ENCODE data around the gene TIMP2. TPM values are rescaled to one million over a fixed set of nuclear protein-coding genes. Genes with fewer than 3 reads are reported as not detected.

TIMP2 gene
- polyA plus RNA-seq, 1 donor from 2014 or later, result 25.6 TPM

DNA sequence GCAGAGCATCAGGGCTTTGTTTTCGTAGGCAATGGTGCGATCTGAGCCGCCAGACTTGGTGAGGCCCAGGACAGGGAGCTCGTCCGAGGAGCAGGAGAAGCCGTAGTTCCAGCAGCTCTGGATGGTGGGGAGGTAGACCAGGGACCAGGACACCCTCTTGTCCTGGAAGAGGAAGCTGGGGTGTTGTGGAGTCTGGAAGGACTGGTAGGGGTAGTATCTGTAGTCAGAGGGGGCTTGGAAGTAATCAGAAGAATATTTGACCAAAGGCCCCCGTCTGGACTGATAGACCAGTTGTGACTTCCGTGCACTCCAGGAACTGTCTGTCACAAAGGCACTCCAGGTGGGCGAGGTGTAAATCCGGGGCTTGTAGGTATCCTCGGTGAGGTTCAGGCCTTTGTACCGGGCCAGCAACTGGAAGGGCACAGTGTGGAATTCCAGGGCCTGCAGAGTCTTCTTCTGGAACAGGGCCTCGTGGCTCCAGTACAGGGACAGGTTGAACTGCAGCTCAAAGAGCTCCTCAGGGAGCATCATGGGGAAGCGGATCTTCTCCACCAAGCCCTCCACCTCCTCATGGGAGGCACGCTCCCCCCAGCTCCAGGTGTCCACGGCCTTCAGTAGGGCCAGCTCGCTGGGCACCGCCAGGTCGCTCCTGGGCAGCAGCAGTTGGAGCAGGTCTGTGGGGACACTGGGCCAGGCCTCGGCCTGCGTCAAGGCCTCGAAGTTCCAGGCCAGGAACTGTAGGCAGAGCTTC lies 46.7 kb upstream of the TIMP2 start:
- no peaks in the 10 kb centered on the region for H3K36me3 ChIP-seq (ENCODE audit: insufficient read depth, low read length)
- H3K79me2 ChIP-seq (replicated peaks; ENCODE audit: insufficient read depth, low read length), result no peaks in the 10 kb centered on the region
- no peaks in the 10 kb centered on the region for H3K9me2 ChIP-seq (ENCODE audit: insufficient read depth, low read length)
- no peaks in the 10 kb centered on the region for H3K9me3 ChIP-seq (ENCODE audit: low read length)
- H3K9ac ChIP-seq (ENCODE audit: low read length), result no peak overlapping the region
- no peak overlapping the region for H3K27ac ChIP-seq (ENCODE audit: low read length)
- no peaks in the 10 kb centered on the region for H3K27me3 ChIP-seq (ENCODE audit: insufficient read depth, low read depth, low read length)
- no peak overlapping the region for H3K4me2 ChIP-seq (ENCODE audit: low read length)
- H3F3A ChIP-seq (ENCODE audit: insufficient read depth, low read length, poor library complexity, severe bottlenecking), result no peaks in the 10 kb centered on the region
- H3K4me3 ChIP-seq (ENCODE audit: low read length), result no peak overlapping the region
- no peaks in the 10 kb centered on the region for H4K20me1 ChIP-seq (ENCODE audit: insufficient read depth)
- TF ChIP-seq TAF1 (IDR thresholded peaks at IDR 0.05; ENCODE audit: low read depth) (no peak), POLR2AphosphoS5 (IDR thresholded peaks at IDR 0.05) (no peak), EZH2 (IDR thresholded peaks at IDR 0.05; ENCODE audit: borderline replicate concordance, insufficient read depth, low read length, poor library complexity, severe bottlenecking) (no peak), EP300 (conservative IDR thresholded peaks at IDR 0.05; ENCODE audit: poor library complexity, severe bottlenecking) (no peak), SMC3 (conservative IDR thresholded peaks at IDR 0.05; ENCODE audit: poor library complexity) (no peak), REST (IDR thresholded peaks at IDR 0.05; ENCODE audit: borderline replicate concordance) (no peak), RAD21 (conservative IDR thresholded peaks at IDR 0.05) (no peak), MXI1 (conservative IDR thresholded peaks at IDR 0.05; ENCODE audit: poor library complexity, severe bottlenecking) (no peak)
- TF ChIP-seq, protein P1, sequence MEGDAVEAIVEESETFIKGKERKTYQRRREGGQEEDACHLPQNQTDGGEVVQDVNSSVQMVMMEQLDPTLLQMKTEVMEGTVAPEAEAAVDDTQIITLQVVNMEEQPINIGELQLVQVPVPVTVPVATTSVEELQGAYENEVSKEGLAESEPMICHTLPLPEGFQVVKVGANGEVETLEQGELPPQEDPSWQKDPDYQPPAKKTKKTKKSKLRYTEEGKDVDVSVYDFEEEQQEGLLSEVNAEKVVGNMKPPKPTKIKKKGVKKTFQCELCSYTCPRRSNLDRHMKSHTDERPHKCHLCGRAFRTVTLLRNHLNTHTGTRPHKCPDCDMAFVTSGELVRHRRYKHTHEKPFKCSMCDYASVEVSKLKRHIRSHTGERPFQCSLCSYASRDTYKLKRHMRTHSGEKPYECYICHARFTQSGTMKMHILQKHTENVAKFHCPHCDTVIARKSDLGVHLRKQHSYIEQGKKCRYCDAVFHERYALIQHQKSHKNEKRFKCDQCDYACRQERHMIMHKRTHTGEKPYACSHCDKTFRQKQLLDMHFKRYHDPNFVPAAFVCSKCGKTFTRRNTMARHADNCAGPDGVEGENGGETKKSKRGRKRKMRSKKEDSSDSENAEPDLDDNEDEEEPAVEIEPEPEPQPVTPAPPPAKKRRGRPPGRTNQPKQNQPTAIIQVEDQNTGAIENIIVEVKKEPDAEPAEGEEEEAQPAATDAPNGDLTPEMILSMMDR (IDR thresholded peaks at IDR 0.05; ENCODE audit: poor library complexity, severe bottlenecking), result no peak
- H2AFZ ChIP-seq (ENCODE audit: low read depth, low read length), result peak overlapping the region; percentile 33

DNA sequence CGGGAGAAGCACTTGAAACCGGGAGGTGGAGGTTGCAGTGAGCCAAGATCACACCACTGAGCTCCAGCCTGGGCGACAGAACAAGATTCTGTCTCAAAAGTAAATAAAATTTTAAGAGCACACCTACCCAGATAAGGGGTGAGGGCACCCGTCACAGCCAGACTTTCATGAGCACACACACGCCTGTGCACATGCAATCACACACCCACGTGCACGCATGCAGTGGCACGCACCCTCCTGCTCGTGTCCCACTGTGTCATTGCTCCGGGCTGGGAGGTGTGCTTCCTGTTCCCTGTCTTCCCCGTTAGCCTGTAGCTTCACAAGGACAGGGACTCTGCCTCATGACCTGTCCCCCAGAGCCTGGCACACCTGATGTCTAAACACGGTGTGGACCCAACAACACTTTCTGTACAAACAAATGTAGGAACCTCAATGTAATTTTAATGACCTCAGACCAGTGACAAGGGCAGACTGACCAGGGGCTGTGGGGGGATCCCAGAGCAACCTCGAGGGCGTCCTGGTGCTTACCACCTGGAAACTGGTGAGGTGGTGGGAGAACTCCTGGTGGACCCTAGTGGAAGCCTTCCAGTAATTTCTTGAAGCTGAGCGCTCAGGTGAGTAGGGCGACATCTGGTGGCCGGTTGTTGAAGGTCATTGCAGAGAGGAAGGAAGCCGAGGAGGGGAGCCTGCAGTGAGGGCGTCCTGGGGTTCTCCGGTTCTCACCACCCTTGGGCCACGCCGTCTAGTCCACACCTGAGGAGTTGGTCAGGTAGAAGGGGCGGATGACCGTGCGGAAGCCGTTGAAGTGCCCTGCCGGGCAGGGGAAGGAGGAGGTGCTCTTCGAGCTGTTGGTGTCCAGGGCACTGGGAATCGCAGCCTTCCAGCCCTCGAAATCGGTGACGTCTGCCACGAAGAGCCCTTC lies 45.9 kb upstream of the TIMP2 start:
- Histone ChIP-seq H3F3A (ENCODE audit: insufficient read depth, low read length, poor library complexity, severe bottlenecking) (no peaks in the 10 kb centered on the region), H3K9me3 (ENCODE audit: low read length) (no peaks in the 10 kb centered on the region), H3K9ac (ENCODE audit: low read length) (no peak overlapping the region), H3K9me2 (ENCODE audit: insufficient read depth, low read length) (no peaks in the 10 kb centered on the region), H4K20me1 (ENCODE audit: insufficient read depth) (no peaks in the 10 kb centered on the region), H3K27me3 (ENCODE audit: insufficient read depth, low read depth, low read length) (no peaks in the 10 kb centered on the region), H3K27ac (ENCODE audit: low read length) (no peak overlapping the region), H3K4me2 (ENCODE audit: low read length) (no peak overlapping the region), H3K79me2 (replicated peaks; ENCODE audit: insufficient read depth, low read length) (no peaks in the 10 kb centered on the region), H3K36me3 (ENCODE audit: insufficient read depth, low read length) (no peaks in the 10 kb centered on the region), H2AFZ (ENCODE audit: low read depth, low read length) (peak overlapping the region; percentile 33), H3K4me3 (ENCODE audit: low read length) (no peak overlapping the region)
- TF ChIP-seq TAF1 (IDR thresholded peaks at IDR 0.05; ENCODE audit: low read depth) (no peak), EZH2 (IDR thresholded peaks at IDR 0.05; ENCODE audit: borderline replicate concordance, insufficient read depth, low read length, poor library complexity, severe bottlenecking) (no peak), RAD21 (conservative IDR thresholded peaks at IDR 0.05) (peak; percentile 94), SMC3 (conservative IDR thresholded peaks at IDR 0.05; ENCODE audit: poor library complexity) (peak; percentile 98), REST (IDR thresholded peaks at IDR 0.05; ENCODE audit: borderline replicate concordance) (no peak), POLR2AphosphoS5 (IDR thresholded peaks at IDR 0.05) (no peak), MXI1 (conservative IDR thresholded peaks at IDR 0.05; ENCODE audit: poor library complexity, severe bottlenecking) (peak; percentile 39), EP300 (conservative IDR thresholded peaks at IDR 0.05; ENCODE audit: poor library complexity, severe bottlenecking) (peak; percentile 33)
- TF ChIP-seq, protein P1 (IDR thresholded peaks at IDR 0.05; ENCODE audit: poor library complexity, severe bottlenecking), result peak; percentile 95
